ENCODE results near the gene EMX2.

Gene EMX2

DNA sequence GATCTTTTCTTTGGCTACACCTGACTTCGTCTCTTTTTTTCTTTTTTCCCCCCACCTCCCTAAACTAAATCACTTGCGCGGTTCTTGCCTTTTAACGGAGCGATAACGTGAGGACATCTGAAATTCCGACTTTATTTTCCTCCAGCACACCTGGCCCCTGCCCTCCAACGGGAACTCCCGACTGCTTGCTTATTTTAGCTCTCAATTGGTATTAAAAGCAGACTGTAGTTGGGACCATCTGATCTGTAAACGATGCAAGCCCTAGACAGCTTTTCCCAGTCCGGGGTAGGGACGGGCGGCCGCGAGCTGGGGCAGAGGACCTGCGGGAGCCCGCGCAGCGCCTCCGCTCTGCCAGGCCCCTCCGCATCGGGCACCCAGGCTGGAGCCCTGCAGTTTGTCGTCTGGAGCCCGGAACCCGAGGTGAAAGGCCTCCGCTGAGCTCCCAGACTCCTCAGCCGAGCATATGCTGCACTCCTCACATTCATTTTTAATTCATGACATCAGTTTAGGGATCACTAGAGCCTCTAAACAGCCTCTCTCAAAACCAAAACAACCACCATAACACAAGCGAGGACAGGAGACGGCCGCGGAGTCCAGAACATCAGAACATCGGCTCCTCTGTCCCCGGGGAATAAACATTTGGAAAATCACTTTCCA is 10.0 kb upstream of the EMX2 start:
- no peak for DNase-seq

DNA sequence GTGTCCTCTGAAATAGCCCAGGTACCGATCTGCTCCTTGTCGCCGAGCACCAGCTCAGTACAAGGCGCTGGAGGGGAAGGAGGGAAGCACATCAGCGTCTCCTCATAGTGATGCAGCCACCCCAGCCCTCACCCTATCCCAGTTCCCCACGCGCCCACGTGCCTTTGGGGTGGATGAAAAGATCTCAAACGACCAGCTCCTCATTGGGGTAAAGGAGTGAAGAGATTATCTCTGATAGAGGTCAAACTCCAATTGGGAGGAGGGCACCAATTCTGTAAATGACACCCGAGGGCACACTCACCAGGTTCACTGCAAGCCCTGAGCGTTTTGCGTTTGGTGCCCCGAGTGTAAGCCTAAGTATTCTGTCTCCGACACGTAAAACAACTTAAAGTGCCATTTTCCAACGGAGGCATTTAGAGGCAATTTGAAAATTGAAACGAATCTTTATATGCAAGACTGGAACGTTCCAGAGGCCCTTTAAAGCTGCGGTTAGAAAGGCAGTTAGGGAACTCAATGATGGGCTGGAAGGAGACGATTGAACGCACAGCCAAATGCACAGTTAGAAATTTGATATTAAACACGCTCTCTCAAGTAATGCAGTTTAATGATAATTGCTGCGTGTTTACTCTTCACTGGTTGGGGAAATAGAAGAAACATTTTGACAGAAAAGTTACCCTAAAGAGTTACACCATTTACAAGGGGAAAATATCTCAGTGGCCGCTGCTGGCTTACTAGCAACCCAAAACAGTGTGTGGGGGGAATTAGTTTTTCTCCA is 8.9 kb upstream of the EMX2 start:
- no peak for DNase-seq

DNA sequence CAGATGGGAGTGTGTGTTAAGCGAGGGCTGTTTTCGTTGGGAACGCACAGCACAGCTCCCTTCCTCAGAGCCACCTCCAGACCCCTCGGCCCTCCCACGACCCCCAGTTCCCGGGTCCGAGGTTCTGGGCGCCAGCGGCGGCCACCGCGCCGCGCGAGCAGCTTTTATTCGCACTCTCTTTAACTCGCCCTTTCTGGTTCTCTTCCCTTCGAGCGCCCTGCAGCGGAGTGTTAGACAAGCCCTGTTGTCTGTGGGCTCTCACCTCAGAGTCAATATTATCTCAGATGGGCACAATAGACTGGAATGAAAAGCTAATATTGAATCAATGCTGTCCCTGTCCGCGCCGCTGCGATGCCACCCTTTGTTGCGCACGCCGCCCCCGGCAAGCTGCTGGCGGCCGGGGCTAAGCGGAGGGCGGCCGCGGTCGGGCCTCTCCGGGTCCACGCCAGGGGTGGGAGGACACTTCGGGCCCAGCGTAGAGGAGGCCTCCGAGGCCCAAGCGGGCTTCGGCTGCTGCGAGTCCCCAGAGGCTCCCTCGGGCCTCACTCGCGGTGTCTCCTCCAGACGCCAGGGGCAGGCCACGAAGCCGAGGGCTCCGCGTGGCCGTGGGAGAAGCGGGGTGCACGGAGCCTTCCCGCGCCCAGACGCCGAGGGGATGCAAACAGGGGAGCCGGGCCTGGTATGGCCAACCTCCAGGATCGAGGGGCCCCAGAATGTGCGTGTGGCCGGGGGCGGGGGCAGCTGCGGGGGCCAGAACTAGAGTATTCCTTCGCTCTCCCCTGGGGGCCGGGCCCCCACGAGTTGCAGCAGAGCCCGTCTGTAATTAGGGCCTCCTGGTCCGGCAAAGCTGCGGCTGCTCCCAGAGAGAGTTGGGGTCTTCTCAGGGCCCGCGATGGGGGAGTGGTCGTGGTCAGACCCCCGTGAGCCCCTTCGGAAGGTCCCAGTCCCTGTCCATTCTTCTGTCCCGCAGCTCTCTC is 7.9 kb upstream of the EMX2 start:
- no peak for DNase-seq

DNA sequence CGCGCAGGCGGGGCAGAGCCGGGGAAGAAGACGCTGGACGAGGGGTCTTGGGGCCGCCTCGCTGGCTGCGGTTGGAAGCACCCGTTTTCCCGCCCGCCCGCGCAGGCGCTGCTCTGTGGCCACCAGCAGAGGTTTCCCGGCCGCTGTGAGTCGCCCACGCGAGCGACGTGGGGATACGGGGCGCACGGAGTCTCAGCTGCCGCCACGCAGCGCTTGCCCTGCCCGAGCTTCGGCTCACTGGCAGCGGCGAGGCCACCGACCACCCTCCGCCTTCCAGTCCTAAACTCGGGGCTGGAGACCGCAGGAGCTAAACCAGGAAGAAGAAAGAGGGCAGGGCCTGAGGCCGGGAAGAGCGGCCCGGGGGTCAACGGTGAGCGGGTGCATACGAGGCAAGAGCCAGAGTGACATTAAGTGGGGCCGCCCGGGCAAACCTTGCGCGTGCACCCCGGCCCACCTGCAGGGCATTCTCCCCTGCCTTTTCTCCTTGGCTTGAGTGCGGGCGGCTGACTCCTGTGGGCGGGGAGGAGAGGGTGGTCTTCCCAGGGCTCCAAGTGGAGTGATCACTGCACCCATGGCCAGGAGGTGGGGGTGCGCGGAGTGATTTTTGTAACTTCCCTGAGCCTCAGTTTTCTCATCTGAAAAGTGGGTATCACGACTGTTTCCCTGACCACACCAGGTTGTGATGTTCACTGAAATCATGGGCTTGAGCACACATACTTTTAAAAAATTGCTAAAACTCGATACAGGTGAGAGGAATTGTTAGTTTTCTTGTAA is 7.1 kb upstream of the EMX2 start:
- no peak for DNase-seq

GRCh38 chr10:117536072-117536865 is 6.3 kb upstream of the EMX2 start:
- DNase-seq, result no peak

DNA sequence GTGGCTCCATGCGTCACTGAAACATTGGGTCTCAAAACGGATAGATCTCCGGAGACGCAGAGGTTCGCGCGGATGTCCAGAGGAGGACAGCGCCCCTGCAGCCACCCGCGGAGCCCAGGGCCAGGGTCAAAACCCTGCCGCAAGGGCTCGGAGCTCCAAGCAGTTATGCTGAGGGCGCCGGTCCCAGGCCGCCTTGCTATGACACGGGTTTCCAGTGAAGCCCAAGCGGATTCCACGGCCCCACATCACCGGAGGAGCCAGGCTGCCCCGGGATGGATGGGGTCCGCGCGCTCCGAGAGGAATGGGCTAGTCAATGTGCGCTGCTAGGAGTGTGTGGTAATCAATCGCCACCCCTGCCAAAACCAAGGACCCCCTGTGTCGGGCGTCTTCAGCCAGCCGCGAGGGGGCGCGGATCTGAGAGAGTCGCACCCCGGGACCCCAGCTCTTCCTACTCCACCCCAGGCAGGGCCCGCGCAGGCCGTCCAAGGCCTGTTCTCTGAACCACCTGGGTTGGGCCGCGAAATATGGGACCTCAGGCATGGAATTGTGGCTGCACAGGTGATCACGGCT is 5.6 kb upstream of the EMX2 start:
- DNase-seq, result no peak

GRCh38 chr10:117537436-117537903 is 5.1 kb upstream of the EMX2 start:
- DNase-seq, result no peak

- no peak for DNase-seq
Observed at GRCh38 chr10:117537904-117538524, 4.5 kb upstream of the EMX2 start.

GRCh38 chr10:117539361-117539773 is 3.2 kb upstream of the EMX2 start:
- no peak for DNase-seq

DNA sequence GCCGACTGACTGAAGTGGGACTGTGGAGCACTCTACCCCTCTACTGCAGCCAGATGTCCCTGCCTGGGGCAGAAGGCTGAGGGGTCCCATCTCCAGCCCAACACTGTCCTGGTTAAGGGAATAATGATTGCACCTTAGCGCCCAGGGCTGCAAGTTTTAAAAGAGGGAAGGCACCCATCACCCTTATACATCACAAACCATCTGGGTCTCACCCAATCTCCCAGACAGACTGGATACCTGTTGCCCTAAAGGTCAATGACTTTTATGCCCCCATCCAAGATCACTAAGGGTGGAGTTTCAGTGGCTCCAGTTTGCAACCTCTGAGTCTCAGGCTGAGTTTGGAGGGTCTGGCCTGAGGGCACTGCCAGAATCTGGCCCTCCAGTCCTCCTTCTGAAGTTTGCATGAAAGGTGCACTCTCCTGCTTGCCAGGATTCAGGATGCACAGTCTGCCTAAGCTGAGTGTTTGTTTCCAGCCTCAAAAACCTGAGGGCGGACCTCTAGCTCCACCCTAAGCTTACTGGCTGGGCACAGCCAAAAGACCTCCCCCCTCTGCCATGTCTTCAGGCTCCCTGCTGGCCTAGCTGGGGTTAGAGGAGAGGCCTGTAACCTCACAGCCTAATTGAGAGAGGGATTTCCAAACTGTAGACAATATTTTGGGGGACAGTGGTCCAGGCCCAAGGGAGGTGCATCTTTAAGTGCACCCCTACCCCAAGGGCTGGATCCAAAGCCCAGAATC is 2.5 kb upstream of the EMX2 start:
- no peak for DNase-seq

GRCh38 chr10:117540640-117541404 is 1.7 kb upstream of the EMX2 start:
- DNase-seq, result no peak

DNA sequence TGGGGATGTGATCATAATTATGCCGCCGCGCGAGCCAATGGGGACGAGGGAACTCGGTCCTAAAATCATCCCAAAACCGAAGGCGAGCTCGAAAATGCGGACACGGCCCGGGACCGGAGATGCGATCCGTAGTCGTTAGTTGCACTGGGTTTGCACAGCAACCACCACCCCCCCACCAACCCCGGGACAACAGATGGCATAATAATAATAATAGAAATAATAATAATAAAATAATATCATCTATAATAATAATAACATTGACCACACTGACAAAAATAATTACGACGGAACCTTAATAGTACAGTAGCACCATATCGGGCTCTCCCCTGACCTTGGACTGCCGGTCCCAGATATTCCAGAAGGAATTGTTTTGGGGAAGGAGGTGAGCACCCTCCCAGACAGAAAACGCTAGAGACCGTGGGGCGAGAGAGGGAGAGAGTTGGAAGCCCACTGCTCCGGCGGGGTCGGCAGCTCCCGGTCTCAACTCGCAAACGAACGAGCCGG is 1.1 kb upstream of the EMX2 start:
- no peak for DNase-seq

DNA sequence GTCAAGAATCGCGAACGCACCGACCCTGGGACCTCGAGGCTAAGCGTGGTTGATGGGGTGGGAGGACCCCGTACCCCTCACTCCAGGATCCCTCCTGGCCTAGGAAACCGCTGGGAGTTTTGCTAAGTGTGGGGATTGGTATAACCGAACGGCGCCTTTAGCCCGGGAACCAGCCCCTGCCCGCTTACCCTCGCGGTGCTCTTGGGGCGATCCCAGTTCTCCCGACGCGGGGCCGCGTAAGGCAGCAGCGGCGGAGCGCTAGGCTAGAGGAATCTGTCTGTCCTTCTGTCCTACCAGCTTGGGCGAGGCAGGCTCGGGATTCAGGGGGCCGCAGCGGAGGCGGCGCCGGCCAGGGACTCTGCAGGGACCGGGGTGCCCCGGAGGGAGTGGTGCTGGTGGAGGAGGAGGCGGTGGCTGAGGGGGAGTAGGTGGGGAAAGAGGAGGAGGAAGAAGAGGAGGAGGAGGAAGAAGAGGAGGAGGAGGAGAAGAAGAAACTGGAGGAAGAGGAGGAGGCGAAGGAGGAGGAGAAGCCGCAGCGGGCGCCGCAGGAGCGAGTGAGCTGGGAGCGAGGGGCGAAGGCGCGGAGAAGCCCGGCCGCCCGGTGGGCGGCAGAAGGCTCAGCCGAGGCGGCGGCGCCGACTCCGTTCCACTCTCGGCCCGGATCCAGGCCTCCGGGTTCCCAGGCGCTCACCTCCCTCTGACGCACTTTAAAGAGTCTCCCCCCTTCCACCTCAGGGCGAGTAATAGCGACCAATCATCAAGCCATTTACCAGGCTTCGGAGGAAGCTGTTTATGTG is 439 bp upstream of the EMX2 start:
- DNase-seq, result no peak

DNA sequence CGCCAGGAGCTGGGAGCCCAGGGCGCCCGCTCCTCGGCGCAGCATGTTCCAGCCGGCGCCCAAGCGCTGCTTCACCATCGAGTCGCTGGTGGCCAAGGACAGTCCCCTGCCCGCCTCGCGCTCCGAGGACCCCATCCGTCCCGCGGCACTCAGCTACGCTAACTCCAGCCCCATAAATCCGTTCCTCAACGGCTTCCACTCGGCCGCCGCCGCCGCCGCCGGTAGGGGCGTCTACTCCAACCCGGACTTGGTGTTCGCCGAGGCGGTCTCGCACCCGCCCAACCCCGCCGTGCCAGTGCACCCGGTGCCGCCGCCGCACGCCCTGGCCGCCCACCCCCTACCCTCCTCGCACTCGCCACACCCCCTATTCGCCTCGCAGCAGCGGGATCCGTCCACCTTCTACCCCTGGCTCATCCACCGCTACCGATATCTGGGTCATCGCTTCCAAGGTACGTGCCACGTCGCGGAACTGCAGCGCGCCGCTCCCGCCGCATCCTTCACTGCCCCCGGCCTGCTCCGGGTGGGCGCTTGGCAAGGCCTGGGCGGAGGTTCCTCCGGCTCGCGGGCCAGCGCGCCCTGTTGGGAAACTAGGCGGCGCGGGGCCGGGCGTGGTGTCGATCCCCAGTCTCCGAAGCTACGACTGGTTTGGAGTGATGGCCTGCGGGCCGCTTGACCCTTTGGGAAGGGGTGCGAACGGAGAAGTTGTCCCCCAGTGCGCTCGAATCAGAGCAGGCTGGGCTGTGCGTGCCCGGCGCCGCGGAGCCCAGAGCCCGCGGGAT is 868 bp downstream of the EMX2 start:
- DNase-seq, result no peak

GRCh38 chr10:117544004-117544701 is 1.6 kb downstream of the EMX2 start:
- no peak for DNase-seq

- no peak for DNase-seq
Observed at GRCh38 chr10:117544711-117545140, 2.2 kb downstream of the EMX2 start.
